Fibroblast of skin of left quadriceps (primary cell): ENCODE results near the gene GIPC3.
A peak's percentile ranks its signal among the peaks of the same experiment; 100 is the strongest.
"Not testable (repeated sequence)": the region's sequence is repeated elsewhere in the genome, so short reads cannot be mapped to it uniquely, and the experiment has no call there.

ENCODE experiments used
- DNase-seq, 2 experiments: peaks; one replicate each; pipeline ENCODE4 v3.0.0-alpha.2; 2013; ENCODE audit warnings: low read depth in 2 of 2

Gene GIPC3

GRCh38 chr19:3618811-3619630, 33.7 kb downstream of the GIPC3 start:
- no peak for DNase-seq

GRCh38 chr19:3619631-3620012, 34.3 kb downstream of the GIPC3 start:
- no peak for DNase-seq

GRCh38 chr19:3620145-3620816, 35.0 kb downstream of the GIPC3 start:
- no peak for DNase-seq

GRCh38 chr19:3620817-3621547, 35.7 kb downstream of the GIPC3 start:
- DNase-seq = no peak

- DNase-seq = no peak
Measured at GRCh38 chr19:3621689-3622088, 36.4 kb downstream of the GIPC3 start.

GRCh38 chr19:3622224-3622623, 36.9 kb downstream of the GIPC3 start:
- DNase-seq = no peak

- DNase-seq = no peak
Measured at GRCh38 chr19:3623716-3624115, 38.4 kb downstream of the GIPC3 start.

GRCh38 chr19:3625996-3626472, 40.8 kb downstream of the GIPC3 start:
- no peak for DNase-seq

GRCh38 chr19:3626473-3627350, 41.4 kb downstream of the GIPC3 start, which contains the start of gene CACTIN:
Gene CACTIN, minus strand, starts transcription at chr19:3626790. Its CDS starts 28 bp downstream, at chr19:3626762.
- peak; percentile 97 for DNase-seq

- DNase-seq = no peak
Measured at GRCh38 chr19:3627351-3627723, 42.1 kb downstream of the GIPC3 start.

- DNase-seq = not testable (repeated sequence)
Measured at GRCh38 chr19:3628766-3629165, 43.5 kb downstream of the GIPC3 start.

- DNase-seq = no peak
Measured at GRCh38 chr19:3631053-3631861, 46.0 kb downstream of the GIPC3 start.

GRCh38 chr19:3632098-3632497, 46.8 kb downstream of the GIPC3 start:
- DNase-seq = no peak

GRCh38 chr19:3632739-3633558, 47.7 kb downstream of the GIPC3 start:
- no peak for DNase-seq

GRCh38 chr19:3633559-3633988, 48.3 kb downstream of the GIPC3 start:
- no peak for DNase-seq

- DNase-seq = no peak
Measured at GRCh38 chr19:3634496-3635045, 49.3 kb downstream of the GIPC3 start.

GRCh38 chr19:3636506-3636905, 51.2 kb downstream of the GIPC3 start:
- no peak for DNase-seq

GRCh38 chr19:3636962-3637361, 51.7 kb downstream of the GIPC3 start:
- no peak for DNase-seq

GRCh38 chr19:3637621-3638020, 52.3 kb downstream of the GIPC3 start:
- no peak for DNase-seq
